DOHH2 (cell line): ENCODE results near the gene LYRM4.

Experiments used
- H3F3A ChIP-seq: fragments of 200-600 bp; sonication (generic), shearing (Covaris generic); 2 replicates; pipeline ENCODE4 v1.6.0; 2016; ENCODE audit warnings: antibody characterized with exemption, mild to moderate bottlenecking; ENCODE audit not compliant: control insufficient read depth, insufficient read depth
- H3K27ac ChIP-seq: fragments of 200-600 bp; sonication (generic); 2 replicates; pipeline ENCODE4 v1.5.1; 2014; ENCODE audit warnings: low read depth, mild to moderate bottlenecking, low read length, moderate library complexity
- H3K27me3 ChIP-seq: fragments of 200-600 bp; sonication (generic); 2 replicates; pipeline ENCODE4 v1.6.1; 2014; ENCODE audit warnings: mild to moderate bottlenecking, low read length, mixed read lengths; ENCODE audit not compliant: control insufficient read depth
- H3K36me3 ChIP-seq: fragments of 200-600 bp; sonication (generic); 2 replicates; pipeline ENCODE4 v1.6.1; 2014; ENCODE audit warnings: mild to moderate bottlenecking, low read length, moderate library complexity, mixed read lengths; ENCODE audit not compliant: control insufficient read depth
- H3K4me1 ChIP-seq: fragments of 200-600 bp; sonication (generic); 2 replicates; pipeline ENCODE4 v1.6.1; 2014; ENCODE audit warnings: mild to moderate bottlenecking, low read length, mixed read lengths; ENCODE audit not compliant: control insufficient read depth
- H3K4me2 ChIP-seq: fragments of 200-600 bp; sonication (generic); 2 replicates; pipeline ENCODE4 v1.6.0; 2014; ENCODE audit warnings: mild to moderate bottlenecking, low read length, moderate library complexity
- H3K4me3 ChIP-seq: fragments of 200-600 bp; sonication (generic); 2 replicates; pipeline ENCODE4 v1.5.1; 2014; ENCODE audit warnings: mild to moderate bottlenecking, low read length, mixed read lengths
- H3K79me2 ChIP-seq: fragments of 200-600 bp; sonication (generic); 2 replicates; pipeline ENCODE4 v1.6.1; 2014; ENCODE audit warnings: mild to moderate bottlenecking, low read length, mixed read lengths; ENCODE audit not compliant: control insufficient read depth
- H3K9me2 ChIP-seq: fragments of 200-600 bp; sonication (generic); replicated peaks from 2 replicates; pipeline ENCODE4 v1.6.1; 2014; ENCODE audit warnings: mild to moderate bottlenecking, low read length, mixed read lengths; ENCODE audit not compliant: control insufficient read depth
- H3K9me3 ChIP-seq: fragments of 200-600 bp; sonication (generic); 2 replicates; pipeline ENCODE4 v1.6.1; 2014; ENCODE audit warnings: antibody characterized with exemption, low read length, mixed read lengths; ENCODE audit not compliant: control insufficient read depth, insufficient read depth
- H4K20me1 ChIP-seq: fragments of 200-600 bp; sonication (generic); 2 replicates; pipeline ENCODE4 v1.6.0; 2014; ENCODE audit warnings: low read depth, mild to moderate bottlenecking, antibody characterized with exemption, low read length, moderate library complexity; ENCODE audit not compliant: control insufficient read depth, insufficient read depth
- EZH2phosphoT487 ChIP-seq: fragments of 200-600 bp; sonication (generic); IDR thresholded peaks from 2 replicates; pipeline ENCODE4 v1.6.1; 2017; ENCODE audit warnings: borderline replicate concordance, mild to moderate bottlenecking, antibody characterized with exemption, low read length, moderate library complexity, mixed read lengths
- TF ChIP-seq, protein P1 (sequence below): fragments of 200-600 bp; sonication (generic); IDR thresholded peaks from one replicate; pipeline ENCODE4 v1.5.1; 2014; ENCODE audit warnings: antibody characterized with exemption, mild to moderate bottlenecking, low read depth, low read length; ENCODE audit not compliant: poor library complexity, severe bottlenecking

LYRM4 gene

DNA sequence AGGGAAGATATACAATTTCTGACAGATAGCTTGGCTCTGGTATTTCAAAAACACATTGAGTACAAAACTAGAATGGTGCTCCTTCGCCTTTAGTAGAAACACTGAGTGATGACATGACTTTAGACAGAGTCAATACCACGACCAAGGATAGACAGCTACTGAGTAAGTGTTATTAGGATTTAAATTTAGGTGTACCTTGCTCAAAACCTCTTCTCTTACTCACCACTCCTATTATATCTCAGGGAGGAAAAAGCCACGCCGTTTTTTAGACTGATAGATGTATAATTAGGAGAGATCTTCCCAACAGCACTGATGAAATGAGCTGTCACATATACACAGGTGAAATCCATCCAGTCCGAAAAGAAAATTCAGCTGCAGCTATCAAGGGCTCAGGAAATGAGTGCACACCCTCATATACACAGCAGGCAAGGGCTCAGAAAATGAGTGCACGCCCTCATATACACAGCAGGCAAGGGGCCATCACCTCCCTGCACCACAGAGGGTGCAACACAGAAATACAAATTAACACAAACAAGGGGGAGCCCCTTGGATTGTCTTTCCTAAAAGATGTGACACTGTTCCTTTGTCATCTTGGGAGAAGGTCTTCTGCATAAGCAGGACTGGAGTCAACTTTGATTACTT, 53.7 kb downstream of the LYRM4 start:
- H3K4me2 ChIP-seq = no peak overlapping the region
- H3K9me3 ChIP-seq = no peaks in the 10 kb centered on the region
- H4K20me1 ChIP-seq = peaks cover 3% of the 10 kb centered on the region; the same call in 1 of the 2 replicates
- no peaks in the 10 kb centered on the region for H3K79me2 ChIP-seq
- no peak overlapping the region for H3K27ac ChIP-seq
- H3K36me3 ChIP-seq = no peaks in the 10 kb centered on the region
- H3K4me3 ChIP-seq = no peak overlapping the region
- no peak for TF ChIP-seq EZH2phosphoT487
- TF ChIP-seq, protein P1, sequence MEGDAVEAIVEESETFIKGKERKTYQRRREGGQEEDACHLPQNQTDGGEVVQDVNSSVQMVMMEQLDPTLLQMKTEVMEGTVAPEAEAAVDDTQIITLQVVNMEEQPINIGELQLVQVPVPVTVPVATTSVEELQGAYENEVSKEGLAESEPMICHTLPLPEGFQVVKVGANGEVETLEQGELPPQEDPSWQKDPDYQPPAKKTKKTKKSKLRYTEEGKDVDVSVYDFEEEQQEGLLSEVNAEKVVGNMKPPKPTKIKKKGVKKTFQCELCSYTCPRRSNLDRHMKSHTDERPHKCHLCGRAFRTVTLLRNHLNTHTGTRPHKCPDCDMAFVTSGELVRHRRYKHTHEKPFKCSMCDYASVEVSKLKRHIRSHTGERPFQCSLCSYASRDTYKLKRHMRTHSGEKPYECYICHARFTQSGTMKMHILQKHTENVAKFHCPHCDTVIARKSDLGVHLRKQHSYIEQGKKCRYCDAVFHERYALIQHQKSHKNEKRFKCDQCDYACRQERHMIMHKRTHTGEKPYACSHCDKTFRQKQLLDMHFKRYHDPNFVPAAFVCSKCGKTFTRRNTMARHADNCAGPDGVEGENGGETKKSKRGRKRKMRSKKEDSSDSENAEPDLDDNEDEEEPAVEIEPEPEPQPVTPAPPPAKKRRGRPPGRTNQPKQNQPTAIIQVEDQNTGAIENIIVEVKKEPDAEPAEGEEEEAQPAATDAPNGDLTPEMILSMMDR = no peak
- H3K4me1 ChIP-seq = no peaks in the 10 kb centered on the region
- no peaks in the 10 kb centered on the region for H3K9me2 ChIP-seq
- H3F3A ChIP-seq = no peaks in the 10 kb centered on the region
- no peaks in the 10 kb centered on the region for H3K27me3 ChIP-seq

DNA sequence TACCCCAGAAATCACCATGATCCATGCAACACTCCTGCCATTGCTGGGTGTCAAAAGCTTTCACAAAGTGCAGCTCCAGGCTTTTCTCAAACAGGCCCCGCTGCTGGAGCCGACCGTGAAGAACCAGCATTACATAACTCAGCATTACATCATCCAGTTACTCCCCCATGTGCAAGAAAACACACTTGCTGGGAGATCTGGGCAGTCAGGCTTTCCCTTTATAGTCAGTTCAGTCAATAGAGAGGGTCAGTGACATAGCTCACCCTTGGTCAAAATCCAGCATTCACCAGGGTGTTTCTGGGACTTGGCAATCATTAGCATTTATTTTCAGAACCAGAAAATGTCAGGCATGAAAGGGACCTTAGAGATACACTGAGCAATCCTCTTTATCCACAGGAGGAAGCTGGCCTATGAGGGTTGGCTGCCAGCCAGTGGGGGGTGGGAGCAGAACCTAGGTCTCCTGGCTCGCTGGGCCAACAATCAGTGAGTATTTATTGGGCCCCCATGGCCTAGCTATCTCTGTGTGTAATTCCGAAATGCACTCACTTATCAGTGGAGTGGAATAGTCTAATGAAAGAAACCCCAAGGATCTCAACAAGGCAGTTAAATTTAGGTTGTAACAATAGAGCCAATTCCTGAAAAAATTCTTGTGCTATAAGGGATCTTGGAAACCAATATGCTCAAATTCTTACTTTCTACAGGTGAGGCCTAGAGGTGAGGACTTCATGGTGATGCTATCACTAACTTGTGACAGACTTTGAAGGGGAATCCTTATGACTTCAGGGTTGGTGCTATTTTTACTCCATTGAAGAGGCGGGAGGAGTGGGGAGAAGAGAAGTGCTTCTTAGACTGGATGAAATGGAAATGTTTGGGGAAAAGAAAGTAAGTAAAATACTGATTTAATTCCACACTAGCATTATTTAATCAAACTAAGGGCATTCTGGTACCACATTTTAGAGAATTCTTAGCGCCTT, 54.6 kb downstream of the LYRM4 start:
- Histone ChIP-seq H3K4me2 (no peak overlapping the region), H3K27me3 (no peaks in the 10 kb centered on the region), H3K79me2 (no peaks in the 10 kb centered on the region), H3K36me3 (no peaks in the 10 kb centered on the region), H3K9me2 (no peaks in the 10 kb centered on the region), H3F3A (no peaks in the 10 kb centered on the region), H3K27ac (no peak overlapping the region), H4K20me1 (peaks cover 3% of the 10 kb centered on the region; the same call in 1 of the 2 replicates), H3K4me1 (no peaks in the 10 kb centered on the region), H3K9me3 (no peaks in the 10 kb centered on the region), H3K4me3 (no peak overlapping the region)
- TF ChIP-seq, protein P1 = no peak
- no peak for TF ChIP-seq EZH2phosphoT487

DNA sequence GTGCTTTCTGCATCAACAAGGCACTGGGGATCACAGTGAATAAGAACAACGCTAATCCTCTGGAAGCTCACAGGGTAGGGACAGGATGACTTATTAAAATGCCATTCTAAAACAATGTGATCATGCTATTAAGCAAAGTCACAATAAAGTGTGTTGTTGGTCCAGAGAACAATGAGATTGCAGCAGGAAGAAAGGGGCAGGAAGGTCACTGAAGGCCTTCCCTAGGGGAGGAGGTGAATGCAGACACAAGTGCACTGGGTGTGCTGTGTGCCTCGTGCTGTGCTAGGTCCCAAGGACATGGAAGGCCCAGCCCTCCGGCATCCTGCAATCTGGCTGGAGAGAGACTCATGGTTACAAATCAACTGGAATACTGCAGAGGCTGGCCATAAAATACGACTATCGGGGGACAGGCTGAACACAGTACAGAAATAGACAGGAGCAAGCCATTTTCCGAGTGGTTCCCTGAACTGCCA, 55.7 kb downstream of the LYRM4 start:
- Histone ChIP-seq H4K20me1 (peaks cover 3% of the 10 kb centered on the region; the same call in 1 of the 2 replicates), H3K9me3 (no peaks in the 10 kb centered on the region), H3K27ac (no peak overlapping the region), H3K36me3 (no peaks in the 10 kb centered on the region), H3K27me3 (no peaks in the 10 kb centered on the region), H3K4me1 (no peaks in the 10 kb centered on the region), H3K4me2 (no peak overlapping the region), H3K79me2 (no peaks in the 10 kb centered on the region), H3K4me3 (no peak overlapping the region), H3F3A (no peaks in the 10 kb centered on the region), H3K9me2 (no peaks in the 10 kb centered on the region)
- TF ChIP-seq EZH2phosphoT487 = no peak
